AG08396 (cell line): ENCODE results near the gene CDR2.
"Not testable (repeated sequence)": the region's sequence is repeated elsewhere in the genome, so short reads cannot be mapped to it uniquely, and the experiment has no call there.

Experiments used
- DNase-seq: peaks from one replicate; pipeline ENCODE4 v3.0.0; 2012; ENCODE audit warnings: low spot score, mixed read lengths

Gene CDR2

GRCh38 chr16:22374311-22375116 lies at the start of gene CDR2:
TSS of gene CDR2 (minus strand) at chr16:22374619. CDS start at chr16:22374309, 310 bp downstream.
- peak; percentile 99 for DNase-seq

- no peak for DNase-seq
Observed at GRCh38 chr16:22423716-22424115, 49.3 kb upstream of the CDR2 start.

- DNase-seq = no peak
Observed at GRCh38 chr16:22421136-22421535, 46.7 kb upstream of the CDR2 start.

- DNase-seq = no peak
Observed at GRCh38 chr16:22420606-22421135, 46.3 kb upstream of the CDR2 start.

GRCh38 chr16:22419908-22420307 lies 45.5 kb upstream of the CDR2 start:
- no peak for DNase-seq

- DNase-seq = no peak
Observed at GRCh38 chr16:22418826-22419225, 44.4 kb upstream of the CDR2 start.

GRCh38 chr16:22417798-22418197 lies 43.4 kb upstream of the CDR2 start:
- DNase-seq = not testable (repeated sequence)

GRCh38 chr16:22417019-22417418 lies 42.6 kb upstream of the CDR2 start:
- DNase-seq = no peak

- DNase-seq = no peak
Observed at GRCh38 chr16:22413819-22414218, 39.4 kb upstream of the CDR2 start.

- no peak for DNase-seq
Observed at GRCh38 chr16:22407486-22407885, 33.1 kb upstream of the CDR2 start.

- DNase-seq = no peak
Observed at GRCh38 chr16:22402191-22402590, 27.8 kb upstream of the CDR2 start.

GRCh38 chr16:22400900-22401299 lies 26.5 kb upstream of the CDR2 start:
- DNase-seq = no peak

- DNase-seq = no peak
Observed at GRCh38 chr16:22397931-22398330, 23.5 kb upstream of the CDR2 start.

GRCh38 chr16:22397464-22397863 lies 23.0 kb upstream of the CDR2 start:
- peak; percentile 63 for DNase-seq

- no peak for DNase-seq
Observed at GRCh38 chr16:22395960-22396359, 21.5 kb upstream of the CDR2 start.

GRCh38 chr16:22394121-22394520 lies 19.7 kb upstream of the CDR2 start:
- DNase-seq = no peak

GRCh38 chr16:22388101-22388644 lies 13.8 kb upstream of the CDR2 start:
- DNase-seq = no peak

- peak; percentile 57 for DNase-seq
Observed at GRCh38 chr16:22386976-22387375, 12.6 kb upstream of the CDR2 start.

- no peak for DNase-seq
Observed at GRCh38 chr16:22385196-22385595, 10.8 kb upstream of the CDR2 start.

- DNase-seq = no peak
Observed at GRCh38 chr16:22383827-22384226, 9.4 kb upstream of the CDR2 start.

GRCh38 chr16:22381392-22381791 lies 7.0 kb upstream of the CDR2 start:
- DNase-seq = no peak

- DNase-seq = no peak
Observed at GRCh38 chr16:22380529-22380928, 6.1 kb upstream of the CDR2 start.

- no peak for DNase-seq
Observed at GRCh38 chr16:22379656-22380055, 5.2 kb upstream of the CDR2 start.
